CD4-positive, alpha-beta T cell treated with Interleukin-21 for 1 hour (primary cell): ENCODE data around the gene RNASEH1.
"Not testable (repeated sequence)": the region's sequence is repeated elsewhere in the genome, so short reads cannot be mapped to it uniquely, and the experiment has no call there.

Source experiments
- DNase-seq: peaks from one replicate; pipeline ENCODE4 v3.0.0-alpha.2; 2020

The RNASEH1 gene

GRCh38 chr2:3517948-3518495, 40.1 kb downstream of the RNASEH1 start:
- no peak for DNase-seq

- no peak for DNase-seq
Observed at GRCh38 chr2:3516831-3517230, 41.3 kb downstream of the RNASEH1 start.

GRCh38 chr2:3515438-3515837, 42.7 kb downstream of the RNASEH1 start:
- not testable (repeated sequence) for DNase-seq

GRCh38 chr2:3513026-3513810, 44.9 kb downstream of the RNASEH1 start:
- DNase-seq: no peak

GRCh38 chr2:3512086-3512485, 46.0 kb downstream of the RNASEH1 start:
- DNase-seq: no peak

GRCh38 chr2:3505771-3506170, 52.4 kb downstream of the RNASEH1 start:
- DNase-seq: no peak

- DNase-seq: no peak
Observed at GRCh38 chr2:3504741-3505140, 53.4 kb downstream of the RNASEH1 start.

- DNase-seq: no peak
Observed at GRCh38 chr2:3503483-3503882, 54.6 kb downstream of the RNASEH1 start.

- DNase-seq: no peak
Observed at GRCh38 chr2:3503046-3503445, 55.1 kb downstream of the RNASEH1 start.

GRCh38 chr2:3500326-3500899, 57.7 kb downstream of the RNASEH1 start:
- no peak for DNase-seq

- DNase-seq: no peak
Observed at GRCh38 chr2:3498783-3499394, 59.2 kb downstream of the RNASEH1 start.

- not testable (repeated sequence) for DNase-seq
Observed at GRCh38 chr2:3496708-3497080, 61.4 kb downstream of the RNASEH1 start.
